Stimulated activated CD4-positive, alpha-beta T cell treated with anti-CD3 and anti-CD28 coated beads, Interleukin-1b, Interleukin-23, amount 100 ng/mL, for 1 hour (primary cell): ENCODE measurements around the gene SPATC1L.
"Not testable (repeated sequence)": the region's sequence is repeated elsewhere in the genome, so short reads cannot be mapped to it uniquely, and the experiment has no call there.

Source experiments
- DNase-seq, 2 donors: peaks; one replicate each; pipeline ENCODE4 v3.0.0-alpha.2; 2020; ENCODE audit warnings: low read depth in 2 of 2

Gene SPATC1L

GRCh38 chr21:46151261-46151988 lies 32.8 kb downstream of the SPATC1L start:
- no peak for DNase-seq

GRCh38 chr21:46150491-46151121 lies 33.7 kb downstream of the SPATC1L start:
- no peak for DNase-seq

GRCh38 chr21:46150073-46150472 lies 34.2 kb downstream of the SPATC1L start:
- no peak for DNase-seq

GRCh38 chr21:46149205-46149901 lies 34.9 kb downstream of the SPATC1L start:
- DNase-seq: no peak

- no peak for DNase-seq
These were observed 36.2 kb downstream of the SPATC1L start for GRCh38 chr21:46148106-46148505.

- peak; percentile 15 to 16 for DNase-seq
These were observed 36.8 kb downstream of the SPATC1L start for GRCh38 chr21:46147429-46147828.

GRCh38 chr21:46146856-46147255 lies 37.4 kb downstream of the SPATC1L start:
- no peak for DNase-seq

GRCh38 chr21:46145840-46146691 lies 38.2 kb downstream of the SPATC1L start:
- DNase-seq: no peak

- no peak for DNase-seq
These were observed 39.0 kb downstream of the SPATC1L start for GRCh38 chr21:46145159-46145839.

GRCh38 chr21:46144464-46145070 lies 39.7 kb downstream of the SPATC1L start:
- no peak for DNase-seq

- DNase-seq: no peak
These were observed 41.4 kb downstream of the SPATC1L start for GRCh38 chr21:46142582-46143473.

- DNase-seq: no peak
These were observed 42.3 kb downstream of the SPATC1L start for GRCh38 chr21:46141767-46142581.

- not testable (repeated sequence) for DNase-seq
These were observed 43.8 kb downstream of the SPATC1L start for GRCh38 chr21:46140352-46141003.

- DNase-seq: no peak
These were observed 44.6 kb downstream of the SPATC1L start for GRCh38 chr21:46139686-46140085.

GRCh38 chr21:46138383-46138970 lies 45.8 kb downstream of the SPATC1L start:
- DNase-seq: no peak

- DNase-seq: no peak
These were observed 46.4 kb downstream of the SPATC1L start for GRCh38 chr21:46137908-46138307.

GRCh38 chr21:46136739-46137349 lies 47.4 kb downstream of the SPATC1L start:
- DNase-seq: no peak
